ENCODE data around the gene CRYBB2.

DNA sequence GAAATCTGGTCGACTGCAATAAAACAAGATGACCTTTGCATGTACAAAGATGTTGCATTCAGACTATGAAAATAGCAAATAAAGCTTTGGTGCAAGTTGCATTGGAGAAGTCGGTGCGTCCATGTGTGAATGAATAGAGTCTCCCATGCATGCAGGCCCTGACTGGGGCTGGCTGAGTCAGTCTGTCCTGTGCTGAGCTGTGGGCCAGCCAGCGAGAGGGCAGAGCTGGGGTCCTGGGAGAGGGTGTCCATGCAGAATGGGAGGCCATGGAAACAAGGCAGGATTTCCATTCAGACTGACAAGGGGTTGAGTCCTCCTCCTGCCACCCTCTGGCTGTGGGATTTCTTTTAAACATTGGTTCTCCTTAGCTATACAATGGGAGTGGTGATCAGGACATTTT is 22.1 kb upstream of the CRYBB2 start:
- TF ChIP-seq LEF1 (IDR thresholded peaks at IDR 0.05; ENCODE audit: borderline replicate concordance) = no peak
- TF ChIP-seq ZNF384 (IDR thresholded peaks at IDR 0.05) = no peak
- no peak for TF ChIP-seq FOXK2 (IDR thresholded peaks at IDR 0.05)
- TF ChIP-seq SP1 (IDR thresholded peaks at IDR 0.05) = no peak
- no peak for TF ChIP-seq FOXM1 (IDR thresholded peaks at IDR 0.05; ENCODE audit: borderline replicate concordance)
- TF ChIP-seq NFRKB (IDR thresholded peaks at IDR 0.05) = no peak
- no peak for TF ChIP-seq BHLHE40 (IDR thresholded peaks at IDR 0.05; ENCODE audit: borderline replicate concordance)
- no peak for TF ChIP-seq SUZ12 (IDR thresholded peaks at IDR 0.05)
- TF ChIP-seq TARDBP (IDR thresholded peaks at IDR 0.05) = no peak
- TF ChIP-seq FOXA1 (IDR thresholded peaks at IDR 0.05) = no peak

Measured in HEK293T (cell line).